ENCODE measurements around the gene SMAD9. TPM values are rescaled to one million over a fixed set of nuclear protein-coding genes. Genes with fewer than 3 reads are reported as not detected.

Gene SMAD9
- total and polyA plus RNA-seq, 2 of the 8 experiments (the other 6 are each of a cell fraction or from before 2014, with no cell fraction given), result 0.45 to 1.0 TPM

- H3K4me3 ChIP-seq (ENCODE audit: extremely low read depth in 1 of 4, insufficient read depth in 2 of 4, low read depth in 3 of 4, low read length in 4 of 4), result peak overlapping the region; percentile 55 to 86 (median 72)
- no peak overlapping the region for H2BK5ac ChIP-seq (ENCODE audit: low read depth, low read length)
- no peak overlapping the region for H2AK5ac ChIP-seq (ENCODE audit: low read depth, low read length)
- no peak overlapping the region for H3K18ac ChIP-seq (ENCODE audit: extremely low read depth, low read length)
- no peak overlapping the region for H4K91ac ChIP-seq (replicated peaks; ENCODE audit: insufficient read length, low read length)
- H4K8ac ChIP-seq (ENCODE audit: extremely low read depth, insufficient read depth, low read length), result peak overlapping the region; percentile 3; the same call in 1 of the 2 replicates
- peak overlapping the region; percentile 62 to 83 for H3K4me2 ChIP-seq (ENCODE audit: insufficient read depth in 1 of 2, low read depth in 2 of 2, low read length in 2 of 2)
- no peaks in the 10 kb centered on the region for H3K79me2 ChIP-seq (ENCODE audit: control insufficient read depth in 1 of 2, insufficient read depth in 2 of 2, low read length in 2 of 2)
- no peak overlapping the region for H3K56ac ChIP-seq (replicated peaks; ENCODE audit: insufficient read length, low read depth, low read length)
- WGBS, 2 experiments (ENCODE audit: extremely low coverage in 1 of 2, insufficient coverage in 1 of 2, insufficient read length in 1 of 2, insufficient replicate concordance in 2 of 2, low coverage in 1 of 2, low lambda C conversion rate in 2 of 2, missing lambda C conversion rate in 1 of 2), result 2% methylated on average over 34 of the region's 51 CpGs; no CpG with 5 or more reads in 1 of the 2 experiments
- H3K23ac ChIP-seq (ENCODE audit: insufficient read length), result no peak overlapping the region
- no peak overlapping the region for H2BK15ac ChIP-seq (ENCODE audit: low read length)
- ChIA-PET CTCF (ENCODE audit: partially characterized antibody) (interaction anchor here (1.0 to 2.4 kb wide), 3 partner anchors 15 to 61 kb away, joined by 3 to 5 read pairs (median 4); no protein-coding TSS in a partner anchor), POLR2A (ENCODE audit: partially characterized antibody) (no interaction called here)
- H3K4me1 ChIP-seq (replicated peaks in 1 of 4; ENCODE audit: control insufficient read depth in 3 of 4, insufficient read depth in 4 of 4, low read length in 3 of 4), result peaks cover 3 to 5% (median 4%) of the 10 kb centered on the region in 4 experiments; a peak in 3 of 7 replicates
- H3K79me1 ChIP-seq (ENCODE audit: low read depth, low read length), result no peaks in the 10 kb centered on the region
- H3K27ac ChIP-seq (ENCODE audit: low read depth, low read length), result no peak overlapping the region
- no peak overlapping the region for H2BK20ac ChIP-seq (ENCODE audit: low read length)
- peaks cover 1 to 20% (median 16%) of the 10 kb centered on the region in 4 experiments for H3K27me3 ChIP-seq (replicated peaks in 1 of 4; ENCODE audit: control insufficient read depth in 3 of 4, extremely low read depth in 1 of 4, insufficient read depth in 3 of 4, low read length in 3 of 4)
- H4K20me1 ChIP-seq (replicated peaks in 1 of 2; ENCODE audit: control insufficient read depth in 1 of 2, insufficient read depth in 2 of 2, low read length in 2 of 2), result no peaks in the 10 kb centered on the region
- no peak overlapping the region for H2BK120ac ChIP-seq (replicated peaks; ENCODE audit: low read depth, low read length)
- H4K5ac ChIP-seq (ENCODE audit: insufficient read length, low read depth, low read length), result no peak overlapping the region
- DNase-seq (ENCODE audit: low read depth in 1 of 2, low spot score in 2 of 2) (peak in 1 of 2 experiments; percentile 67), FAIRE-seq (no peak)
- H3K9ac ChIP-seq (replicated peaks in 1 of 4; ENCODE audit: extremely low read depth in 1 of 4, low read depth in 3 of 4, low read length in 3 of 4), result 0 out of 7 replicates have a peak overlapping the region, but pooled peaks of 2 of the 4 experiments have one; percentile 11 to 13
- no peaks in the 10 kb centered on the region for H3K36me3 ChIP-seq (ENCODE audit: control insufficient read depth in 2 of 4, insufficient read depth in 4 of 4, low read length in 3 of 4)
- no peaks in the 10 kb centered on the region for H3K9me3 ChIP-seq (ENCODE audit: insufficient read depth in 2 of 2, low read depth in 1 of 2, low read length in 1 of 2)
- 0 out of 2 replicates have a peak overlapping the region, but pooled peaks have one; percentile 54 for H2AFZ ChIP-seq (ENCODE audit: low read length)
- peaks cover 10% of the 10 kb centered on the region; the same call in 1 of the 2 replicates for H3K23me2 ChIP-seq (ENCODE audit: low read depth, low read length)
- no peak overlapping the region for H2BK12ac ChIP-seq (ENCODE audit: low read depth, low read length)
- H3K14ac ChIP-seq (ENCODE audit: insufficient read length), result no peak overlapping the region
- H3K4ac ChIP-seq (replicated peaks; ENCODE audit: insufficient read length, low read depth, low read length), result no peak overlapping the region
- TF ChIP-seq CTBP2 (IDR thresholded peaks at IDR 0.05; ENCODE audit: borderline replicate concordance, insufficient read depth, insufficient read length, low read length) (no peak), SP4 (IDR thresholded peaks at IDR 0.05; ENCODE audit: low read length) (no peak), ZNF274 (IDR thresholded peaks at IDR 0.05; ENCODE audit: borderline replicate concordance, extremely low read depth, low read length) (no peak), PHF8 (conservative IDR thresholded peaks at IDR 0.05; ENCODE audit: low read depth, low read length) (0 out of 2 replicates have a peak, but pooled peaks have one; percentile 2), MAX (IDR thresholded peaks at IDR 0.05) (no peak), RAD21 (IDR thresholded peaks at IDR 0.05 in 1 of 2, conservative IDR thresholded peaks at IDR 0.05 in 1 of 2; ENCODE audit: low read depth in 2 of 2, low read length in 2 of 2) (no peak), HDAC6 (IDR thresholded peaks at IDR 0.05; ENCODE audit: low read depth, low read length) (no peak), BCL11A (IDR thresholded peaks at IDR 0.05; ENCODE audit: low read depth in 2 of 2, low read length in 2 of 2) (no peak), ASH2L (IDR thresholded peaks at IDR 0.05; ENCODE audit: low read length) (peak; percentile 55), RFX5 (IDR thresholded peaks at IDR 0.05; ENCODE audit: borderline replicate concordance, low read depth, low read length) (no peak), POLR2A (IDR thresholded peaks at IDR 0.05; ENCODE audit: control extremely low read depth in 1 of 2, low read depth in 2 of 2, low read length in 2 of 2) (no peak), POLR2AphosphoS5 (IDR thresholded peaks at IDR 0.05; ENCODE audit: low read depth, low read length) (no peak)
Observed at GRCh38 chr13:36919171-36919832, 736 bp downstream of the SMAD9 start.
